MM.1S (cell line): Measurements from ENCODE around the gene OR2Z1.
"Not testable (repeated sequence)": the region's sequence is repeated elsewhere in the genome, so short reads cannot be mapped to it uniquely, and the experiment has no call there.

Source experiments
- DNase-seq: peaks from one replicate; pipeline ENCODE4 v3.0.0-alpha.2; 2015
- H2AFZ ChIP-seq: fragments of 300-600 bp; sonication (generic); 2 replicates; pipeline ENCODE4 v1.6.0; 2016; ENCODE audit warnings: antibody characterized with exemption, low read length
- H3F3A ChIP-seq: fragments of 300-600 bp; sonication (generic); 2 replicates; pipeline ENCODE4 v1.6.1; 2016; ENCODE audit warnings: mild to moderate bottlenecking, antibody characterized with exemption, low read length, moderate library complexity, mixed read lengths; ENCODE audit not compliant: insufficient read depth
- H3K27ac ChIP-seq: fragments of 300-600 bp; sonication (generic); 2 replicates; pipeline ENCODE4 v1.5.1; 2016; ENCODE audit warnings: mild to moderate bottlenecking, low read length
- H3K27me3 ChIP-seq: fragments of 300-600 bp; sonication (generic); replicated peaks from 2 replicates; pipeline ENCODE4 v1.6.0; 2016; ENCODE audit warnings: low read length; ENCODE audit not compliant: insufficient read depth
- H3K36me3 ChIP-seq: fragments of 300-600 bp; sonication (generic); replicated peaks from 2 replicates; pipeline ENCODE4 v1.6.1; 2016; ENCODE audit warnings: mild to moderate bottlenecking, low read length, mixed read lengths; ENCODE audit not compliant: insufficient read depth
- H3K4me1 ChIP-seq: fragments of 300-600 bp; sonication (generic); 2 replicates; pipeline ENCODE4 v1.6.1; 2016; ENCODE audit warnings: low read length, mixed read lengths
- H3K4me2 ChIP-seq: fragments of 300-600 bp; sonication (generic); 2 replicates; pipeline ENCODE4 v1.6.0; 2016; ENCODE audit warnings: low read depth, low read length
- H3K4me3 ChIP-seq: fragments of 300-600 bp; sonication (generic); 2 replicates; pipeline ENCODE4 v1.5.1; 2016; ENCODE audit warnings: low read length, mixed read lengths
- H3K79me2 ChIP-seq: fragments of 300-600 bp; sonication (generic); 2 replicates; pipeline ENCODE4 v1.6.1; 2016; ENCODE audit warnings: mixed run types, low read length, mixed read lengths
- H3K9ac ChIP-seq: fragments of 300-600 bp; sonication (generic); 2 replicates; pipeline ENCODE4 v1.6.1; 2016; ENCODE audit warnings: low read length, mixed read lengths
- H3K9me2 ChIP-seq: fragments of 300-600 bp; sonication (generic); replicated peaks from 2 replicates; pipeline ENCODE4 v1.6.1; 2016; ENCODE audit warnings: mild to moderate bottlenecking, low read length, mixed read lengths; ENCODE audit not compliant: insufficient read depth
- H3K9me3 ChIP-seq: fragments of 300-600 bp; sonication (generic); replicated peaks from 2 replicates; pipeline ENCODE4 v1.6.1; 2016; ENCODE audit warnings: mild to moderate bottlenecking, low read length, mixed read lengths; ENCODE audit not compliant: insufficient read depth
- H4K20me1 ChIP-seq: fragments of 300-600 bp; sonication (generic); 2 replicates; pipeline ENCODE4 v1.6.1; 2016; ENCODE audit warnings: mild to moderate bottlenecking, low read length, moderate library complexity, mixed read lengths; ENCODE audit not compliant: insufficient read depth

OR2Z1 gene

GRCh38 chr19:8767257-8767656 lies 45.8 kb downstream of the OR2Z1 start:
- H3F3A ChIP-seq, H3K4me1 ChIP-seq, H3K4me2 ChIP-seq, H3K9me2 ChIP-seq, H3K4me3 ChIP-seq, H2AFZ ChIP-seq, H3K27ac ChIP-seq, H3K36me3 ChIP-seq, H3K27me3 ChIP-seq, H3K9ac ChIP-seq, DNase-seq, H4K20me1 ChIP-seq, H3K79me2 ChIP-seq, H3K9me3 ChIP-seq: not testable (repeated sequence)

DNA sequence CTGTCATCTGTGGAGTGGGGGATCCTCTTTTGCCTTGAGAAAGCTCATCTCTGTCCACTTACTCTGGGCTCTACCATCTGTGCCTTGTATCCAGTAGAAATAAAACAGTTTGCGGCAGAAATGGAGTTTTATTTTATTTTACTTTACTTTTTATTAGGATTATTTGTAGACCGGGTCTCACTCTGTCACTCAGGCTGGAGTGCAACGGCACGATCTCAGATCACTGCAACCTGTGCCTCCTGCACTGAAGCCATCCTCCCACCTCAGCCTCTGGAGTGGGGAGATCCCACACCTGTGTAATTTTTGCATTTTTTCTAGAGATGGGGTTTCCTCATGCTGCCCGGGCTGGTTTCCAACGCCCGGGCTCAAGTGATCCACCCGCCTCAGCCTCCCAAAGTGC lies 47.8 kb downstream of the OR2Z1 start:
- not testable (repeated sequence) for H2AFZ ChIP-seq, H3F3A ChIP-seq, H3K9me3 ChIP-seq, H3K36me3 ChIP-seq, DNase-seq, H3K9me2 ChIP-seq, H3K79me2 ChIP-seq, H3K4me1 ChIP-seq, H3K27me3 ChIP-seq, H3K27ac ChIP-seq, H3K9ac ChIP-seq, H3K4me2 ChIP-seq, H3K4me3 ChIP-seq, H4K20me1 ChIP-seq

DNA sequence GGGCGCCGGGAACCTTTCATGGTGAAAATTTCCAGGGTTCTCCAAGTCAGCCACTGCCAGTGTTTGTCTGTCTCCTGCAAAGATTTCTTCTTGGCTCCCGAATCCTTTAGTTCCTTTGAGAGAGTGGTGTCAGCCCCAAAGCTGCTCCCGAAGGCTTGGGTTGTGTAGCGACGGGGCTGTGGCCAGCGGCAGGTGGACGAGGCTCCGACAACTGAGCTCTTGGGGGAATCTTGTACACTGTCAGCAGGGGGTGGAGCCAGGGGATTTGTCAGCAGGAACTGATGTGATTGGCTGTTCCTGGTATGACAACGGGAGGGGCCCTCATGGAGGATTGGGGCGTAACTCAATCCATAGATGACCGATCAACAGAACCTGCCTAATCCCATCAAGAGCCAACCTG lies 52.2 kb downstream of the OR2Z1 start:
- H3K36me3 ChIP-seq, H3K4me3 ChIP-seq, H3K9me2 ChIP-seq, H3K4me1 ChIP-seq, H3K27me3 ChIP-seq, H4K20me1 ChIP-seq, H3K9me3 ChIP-seq, H3K27ac ChIP-seq, H2AFZ ChIP-seq, H3K4me2 ChIP-seq, H3F3A ChIP-seq, H3K79me2 ChIP-seq, DNase-seq, H3K9ac ChIP-seq: not testable (repeated sequence)
